ENCODE results near the gene S100PBP.

DNA sequence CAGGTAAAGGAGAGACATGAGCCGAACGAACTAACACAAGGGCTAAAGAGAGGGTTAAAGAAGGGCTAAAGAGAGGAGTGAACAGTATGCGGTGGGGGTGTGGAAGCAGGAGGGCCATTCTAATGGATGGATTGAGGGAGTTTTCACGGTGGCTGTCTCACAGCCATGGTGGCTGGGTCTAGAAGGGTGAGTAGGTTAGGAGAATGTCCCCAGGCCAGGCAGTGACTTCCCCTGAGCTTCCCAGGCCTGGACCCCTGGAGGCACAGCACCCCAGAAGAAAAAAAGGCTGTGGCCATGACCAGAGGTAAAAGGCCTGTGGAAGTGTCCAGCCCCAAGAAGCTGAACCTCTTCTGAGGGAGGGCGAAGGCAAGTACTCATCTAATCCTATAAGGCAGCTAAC, 49.7 kb downstream of the S100PBP start:
- TF ChIP-seq POLR2AphosphoS5 (IDR thresholded peaks at IDR 0.05; ENCODE audit: insufficient read depth, low read depth, low read length) (no peak), MAX (IDR thresholded peaks at IDR 0.05; ENCODE audit: insufficient read depth, insufficient read length) (no peak)
